HepG2 (cell line): ENCODE measurements around the gene TRIM10. TPM values are rescaled to one million over a fixed set of nuclear protein-coding genes. Genes with fewer than 3 reads are reported as not detected.

Source experiments
- ATAC-seq: fragments of 200-7000 bp; cut with Tn5 transposase; 3 replicates; pipeline ENCODE4 v1.9.1; 2020; ENCODE audit warnings: mild to moderate bottlenecking, moderate library complexity
- BruUV-seq: library from RNA; stranded (reverse); fragments of 400-500 nt; replicated peaks from 2 replicates; lab custom pipeline; 2021; lab: Mats Ljungman, UMichigan
- CTCF ChIA-PET: fragments of 300-600 bp; formaldehyde crosslinking; extraction: SDS; loops from one replicate; lab custom pipeline; 2021; ENCODE audit warnings: low total read pairs, inconsistent platforms, low intra/inter-chr PET ratio; lab: Yijun Ruan, JAX
- POLR2A ChIA-PET: fragments of 350-600 bp; sonication (Branson Sonifier 250); formaldehyde crosslinking; loops from one replicate; lab custom pipeline; 2020; ENCODE audit warnings: antibody characterized with exemption, inconsistent platforms; lab: Yijun Ruan, JAX
- DNase-seq: peaks from one replicate; pipeline ENCODE4 v3.0.0-alpha.2; 2015; ENCODE audit warnings: low spot score
- FAIRE-seq: peaks from 3 replicates; lab custom pipeline; 2011; peaks lifted over from hg19 to GRCh38; lab: Jason Lieb, UNC
- H2AFZ ChIP-seq: one replicate; pipeline ENCODE4 v1.6.1; 2011; ENCODE audit warnings: low read length, inconsistent platforms
- H3K27ac ChIP-seq: fragments of 300-600 bp; 3 replicates; pipeline ENCODE4 v1.8.0; 2011; ENCODE audit warnings: mixed run types, mild to moderate bottlenecking, mixed read lengths, low read length, inconsistent platforms; ENCODE audit not compliant: insufficient read depth; ENCODE audit errors: extremely low read length
- H3K27me3 ChIP-seq, 2 experiments: fragments of 200-600 bp in 1 of 2; 2 replicates in 1 of 2; 3 replicates in 1 of 2; pipeline versions ENCODE4 v1.6.0 to v1.8.0; 2011; ENCODE audit warnings: low read length in 2 of 2, mild to moderate bottlenecking in 2 of 2, moderate library complexity in 2 of 2, inconsistent platforms in 1 of 2; ENCODE audit not compliant: insufficient read depth in 2 of 2, control insufficient read depth in 1 of 2
- H3K36me3 ChIP-seq, 2 experiments: fragments of 200-600 bp in 1 of 2; replicated peaks in 1 of 2; 2 replicates in 1 of 2; 3 replicates in 1 of 2; pipeline versions ENCODE4 v1.5.1 to v1.8.0; 2011; ENCODE audit warnings: low read length in 2 of 2, inconsistent platforms in 1 of 2; ENCODE audit not compliant: insufficient read depth in 2 of 2, control insufficient read depth in 1 of 2
- H3K4me1 ChIP-seq: 2 replicates; pipeline ENCODE4 v1.5.1; 2012; ENCODE audit warnings: low read length, inconsistent platforms; ENCODE audit not compliant: insufficient read depth
- H3K4me2 ChIP-seq: 2 replicates; pipeline ENCODE4 v1.6.0; 2011; ENCODE audit warnings: low read depth, low read length, inconsistent platforms
- H3K4me3 ChIP-seq, 3 experiments: fragments of 200-600 bp in 1 of 3; sonication (generic), shearing (Covaris generic) in 1 of 3; replicated peaks in 1 of 3; 2 replicates each; pipeline ENCODE4 v1.5.1; 2011 to 2016; ENCODE audit warnings: low read length in 3 of 3, inconsistent platforms in 2 of 3, low read depth in 2 of 3, mild to moderate bottlenecking in 2 of 3, control low read depth in 1 of 3, mixed read lengths in 1 of 3; ENCODE audit not compliant: insufficient read depth in 1 of 3
- H3K79me2 ChIP-seq: one replicate; pipeline ENCODE4 v1.6.1; 2011; ENCODE audit warnings: low read length, inconsistent platforms; ENCODE audit not compliant: insufficient read depth
- H3K9ac ChIP-seq: 2 replicates; pipeline ENCODE4 v1.6.0; 2011; ENCODE audit warnings: mild to moderate bottlenecking, low read depth, low read length, inconsistent platforms; ENCODE audit not compliant: insufficient read depth
- H3K9me3 ChIP-seq: 2 replicates; pipeline ENCODE4 v1.5.1; 2012; ENCODE audit warnings: mild to moderate bottlenecking, low read length
- H4K20me1 ChIP-seq: 2 replicates; pipeline ENCODE4 v1.6.0; 2011; ENCODE audit warnings: inconsistent platforms, mild to moderate bottlenecking, low read length, moderate library complexity; ENCODE audit not compliant: insufficient read depth
- AKNA ChIP-seq: sonication (generic); formaldehyde crosslinking; IDR thresholded peaks from 2 replicates; pipeline ENCODE4 v1.4.0; 2020; ENCODE audit warnings: missing genetic modification reagents, borderline replicate concordance
- FOSL2 ChIP-seq: sonication (generic); formaldehyde crosslinking; IDR thresholded peaks from 2 replicates; pipeline ENCODE4 v1.4.0; 2020; ENCODE audit warnings: missing genetic modification reagents
- FOXA1 ChIP-seq, 2 experiments: fragments of 450-650 bp in 1 of 2; sonication (generic) in 1 of 2; formaldehyde crosslinking in 1 of 2; IDR thresholded peaks; 2 replicates each; pipeline versions ENCODE4 v1.4.0 to v1.6.1; 2016 to 2020; ENCODE audit warnings: missing genetic modification reagents in 1 of 2
- GATAD2A ChIP-seq: IDR thresholded peaks from 2 replicates; pipeline ENCODE4 v1.6.1; 2016
- KAT8 ChIP-seq: IDR thresholded peaks from 2 replicates; pipeline ENCODE4 v1.6.1; 2016; ENCODE audit warnings: missing genetic modification reagents, missing compliant biosample characterization
- KLF9 ChIP-seq: IDR thresholded peaks from 2 replicates; pipeline ENCODE4 v1.6.1; 2016; ENCODE audit warnings: low read depth
- NCOR1 ChIP-seq: fragments of 200-600 bp; sonication (generic); IDR thresholded peaks from 2 replicates; pipeline ENCODE4 v1.7.0; 2017; ENCODE audit warnings: antibody characterized with exemption, low read length, borderline replicate concordance
- RXRB ChIP-seq: IDR thresholded peaks from 2 replicates; pipeline ENCODE4 v1.6.1; 2016; ENCODE audit warnings: borderline replicate concordance, missing genetic modification reagents, missing compliant biosample characterization
- SOX6 ChIP-seq, 2 experiments: fragments of 450-650 bp in 1 of 2; sonication (generic) in 1 of 2; formaldehyde crosslinking in 1 of 2; IDR thresholded peaks; 2 replicates each; pipeline versions ENCODE4 v1.4.0 to v1.6.1; 2017 to 2020; ENCODE audit warnings: antibody characterized with exemption in 1 of 2, mild to moderate bottlenecking in 1 of 2, missing genetic modification reagents in 1 of 2
- SUZ12 ChIP-seq: fragments of 150-350 bp; IDR thresholded peaks from 2 replicates; pipeline ENCODE4 v1.6.1; 2014; ENCODE audit warnings: low read depth, low read length
- XBP1 ChIP-seq: sonication (generic); formaldehyde crosslinking; IDR thresholded peaks from 2 replicates; pipeline ENCODE4 v1.5.0; 2020; ENCODE audit warnings: missing genetic modification reagents
- ZNF3 ChIP-seq: IDR thresholded peaks from 2 replicates; pipeline ENCODE4 v1.7.0; 2017; ENCODE audit warnings: inconsistent platforms
- WGBS: methylation state at CpG from one replicate; pipeline ENCODE4 v1.1.6; 2017; ENCODE audit warnings: low lambda C conversion rate; 5-methylcytosine and 5-hydroxymethylcytosine counted together
- in situ Hi-C: cut with HindIII; loops from 2 replicates; pipeline ENCODE4 v1.10.0; 2017; ENCODE audit warnings: low pct_unique_long_range_greater_than_20kb; ENCODE audit not compliant: extremely low pct_ligation_motif_present
- intact Hi-C: fragments of 100-400 bp; cut with micrococcal nuclease; formaldehyde crosslinking; loops from one replicate; pipeline ENCODE4 v1.10.0; 2022; ENCODE audit not compliant: unreplicated experiment
- polyA plus RNA-seq, 8 experiments: library from polyadenylated mRNA; depleted of rRNA in 3 of 8; stranded (reverse) in 7 of 8; unstranded in 1 of 8; fragments of >200 nt; fragmentation: Illumina TruSeq in 4 of 8; extraction: Trizol in 4 of 8; gene quantifications; 2 replicates each; pipeline versions ENCODE4 v1.2.1 to v1.2.3, GENCODE V29; 2011 to 2016; ENCODE audit warnings: low read depth in 4 of 8, missing spikeins in 1 of 8, mixed read lengths in 1 of 8; ENCODE audit not compliant: insufficient read depth in 1 of 8
- total RNA-seq, 5 experiments: library from RNA; depleted of rRNA; stranded (reverse); fragments of >200 nt; fragmentation: Illumina TruSeq; extraction: Trizol; gene quantifications; 2 replicates each; pipeline ENCODE4 v1.2.3, GENCODE V29; 2016; ENCODE audit warnings: low read depth in 1 of 5
- TF ChIP-seq, protein P1 (sequence below): sonication (generic); formaldehyde crosslinking; IDR thresholded peaks from 2 replicates; pipeline ENCODE4 v1.4.0; 2020; ENCODE audit warnings: missing genetic modification reagents

Gene TRIM10
- total and polyA plus RNA-seq, 2 of the 13 experiments (the other 11 are each of a cell fraction or from before 2014, with no cell fraction given) = 4.1 to 6.8 TPM

- no peaks in the 10 kb centered on the region for H3K36me3 ChIP-seq
- no peaks in the 10 kb centered on the region for H3K79me2 ChIP-seq
- H4K20me1 ChIP-seq = no peaks in the 10 kb centered on the region
- in situ Hi-C loops = no loop called here
- peak; percentile 83 for FAIRE-seq
- H3K9ac ChIP-seq = no peak overlapping the region
- WGBS = 11% methylated on average over 12 of the region's 12 CpGs
- no peaks in the 10 kb centered on the region for H3K27me3 ChIP-seq
- H3K9me3 ChIP-seq = no peaks in the 10 kb centered on the region
- H3K4me2 ChIP-seq = peak overlapping the region; percentile 57
- no peak overlapping the region for H2AFZ ChIP-seq
- ChIA-PET POLR2A (interaction anchor here (0.6 to 1.3 kb wide), 5 partner anchors 9 to 168 kb away, joined by 3 to 7 read pairs (median 5); partner anchors contain the start of gene TRIM40), CTCF (no interaction called here)
- peak; percentile 82 for DNase-seq
- peak; percentile 95 for ATAC-seq
- intact Hi-C loops = no loop called here
- H3K4me3 ChIP-seq = peak overlapping the region in 1 of 3 experiments; percentile 35; a peak in 1 of 6 replicates
- no TSS peak for BruUV-seq
- peak overlapping the region; percentile 49 for H3K27ac ChIP-seq
- peaks cover 70% of the 10 kb centered on the region for H3K4me1 ChIP-seq
- TF ChIP-seq KAT8 (CRISPR knock-in tag) (no peak), FOSL2 (peak; percentile 90), RXRB (CRISPR knock-in tag) (0 out of 2 replicates have a peak, but pooled peaks have one; percentile 8), NCOR1 (0 out of 2 replicates have a peak, but pooled peaks have one; percentile 61), KLF9 (no peak), ZNF3 (CRISPR knock-in tag) (0 out of 2 replicates have a peak, but pooled peaks have one; percentile 29), FOXA1 (IDR thresholded peaks at IDR 0.05) (no peak), FOXA1 (CRISPR knock-in tag; IDR thresholded peaks at IDR 0.05) (no peak), SOX6 (IDR thresholded peaks at IDR 0.05) (no peak), SOX6 (CRISPR knock-in tag; IDR thresholded peaks at IDR 0.05) (peak; percentile 17; the same call in 1 of the 2 replicates), SUZ12 (no peak), AKNA (CRISPR knock-in tag) (no peak), XBP1 (CRISPR knock-in tag) (no peak), GATAD2A (peak; percentile 53)
- TF ChIP-seq, protein P1, sequence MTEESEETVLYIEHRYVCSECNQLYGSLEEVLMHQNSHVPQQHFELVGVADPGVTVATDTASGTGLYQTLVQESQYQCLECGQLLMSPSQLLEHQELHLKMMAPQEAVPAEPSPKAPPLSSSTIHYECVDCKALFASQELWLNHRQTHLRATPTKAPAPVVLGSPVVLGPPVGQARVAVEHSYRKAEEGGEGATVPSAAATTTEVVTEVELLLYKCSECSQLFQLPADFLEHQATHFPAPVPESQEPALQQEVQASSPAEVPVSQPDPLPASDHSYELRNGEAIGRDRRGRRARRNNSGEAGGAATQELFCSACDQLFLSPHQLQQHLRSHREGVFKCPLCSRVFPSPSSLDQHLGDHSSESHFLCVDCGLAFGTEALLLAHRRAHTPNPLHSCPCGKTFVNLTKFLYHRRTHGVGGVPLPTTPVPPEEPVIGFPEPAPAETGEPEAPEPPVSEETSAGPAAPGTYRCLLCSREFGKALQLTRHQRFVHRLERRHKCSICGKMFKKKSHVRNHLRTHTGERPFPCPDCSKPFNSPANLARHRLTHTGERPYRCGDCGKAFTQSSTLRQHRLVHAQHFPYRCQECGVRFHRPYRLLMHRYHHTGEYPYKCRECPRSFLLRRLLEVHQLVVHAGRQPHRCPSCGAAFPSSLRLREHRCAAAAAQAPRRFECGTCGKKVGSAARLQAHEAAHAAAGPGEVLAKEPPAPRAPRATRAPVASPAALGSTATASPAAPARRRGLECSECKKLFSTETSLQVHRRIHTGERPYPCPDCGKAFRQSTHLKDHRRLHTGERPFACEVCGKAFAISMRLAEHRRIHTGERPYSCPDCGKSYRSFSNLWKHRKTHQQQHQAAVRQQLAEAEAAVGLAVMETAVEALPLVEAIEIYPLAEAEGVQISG (CRISPR knock-in tag) = peak; percentile 42; the same call in 1 of the 2 replicates
Measured at GRCh38 chr6:30154709-30155519, 6.1 kb downstream of the TRIM10 start.
